ENCODE data around the gene SORCS2. TPM values are rescaled to one million over a fixed set of nuclear protein-coding genes. Genes with fewer than 3 reads are reported as not detected.

SORCS2 gene
- total RNA-seq, 4 donors from 2014 or later: 2.0 to 7.4 (median 3.6) TPM

DNA sequence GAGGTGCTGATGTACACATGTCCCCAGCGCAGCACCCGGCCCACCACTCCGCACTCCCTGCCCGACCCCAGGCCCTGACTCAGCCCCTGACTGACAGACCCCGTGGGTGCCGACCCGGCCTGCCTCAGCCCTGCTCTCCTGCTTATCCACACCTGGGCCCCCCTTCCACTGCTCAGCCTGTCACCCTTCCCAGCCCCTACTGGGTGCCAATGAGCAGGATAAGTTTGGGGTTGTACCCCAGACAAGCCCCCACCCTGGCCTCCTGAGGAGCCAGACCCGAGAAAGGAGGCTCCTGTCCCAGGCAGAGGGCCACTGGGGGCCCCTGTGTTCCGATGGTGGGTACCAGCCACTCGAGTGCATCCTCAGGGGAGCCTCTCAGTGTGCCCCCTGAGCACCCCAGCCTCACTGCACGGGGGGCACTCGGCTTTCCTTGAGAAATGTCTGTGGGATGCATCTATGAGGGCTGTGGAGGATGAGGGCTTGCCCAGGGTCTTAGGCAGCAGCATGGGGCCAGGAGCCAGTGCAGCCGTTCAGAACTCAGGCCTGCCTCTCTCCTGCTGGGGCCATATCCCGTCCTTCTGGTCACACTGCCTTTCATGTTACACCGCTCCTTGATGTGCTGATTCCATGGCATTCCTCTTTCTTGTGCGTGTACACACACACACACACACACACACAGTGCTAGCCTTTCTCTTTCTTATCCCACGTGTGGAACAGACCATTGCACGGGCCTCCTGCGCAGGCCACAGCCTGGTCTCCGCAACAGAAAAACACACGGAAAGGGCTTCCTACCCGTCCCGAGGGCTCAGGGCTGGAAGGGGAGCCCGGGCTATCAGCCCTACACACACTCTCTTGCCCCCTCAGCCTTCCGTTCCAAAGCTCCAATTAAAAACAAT lies 462.5 kb downstream of the SORCS2 start:
- H3K27me3 ChIP-seq: peaks cover 9% of the 10 kb centered on the region
- no peak overlapping the region for H3K4me3 ChIP-seq
- no peak overlapping the region for H3K27ac ChIP-seq
- H3K4me1 ChIP-seq: peaks cover 0 to 25% (median 0%) of the 10 kb centered on the region in 3 donors
- ATAC-seq: no peak
- H3K9me3 ChIP-seq: no peaks in the 10 kb centered on the region
- TF ChIP-seq EP300 (IDR thresholded peaks at IDR 0.05) (no peak), POLR2AphosphoS5 (IDR thresholded peaks at IDR 0.05) (no peak), POLR2A (IDR thresholded peaks at IDR 0.05) (no peak)
- TF ChIP-seq, protein P1, sequence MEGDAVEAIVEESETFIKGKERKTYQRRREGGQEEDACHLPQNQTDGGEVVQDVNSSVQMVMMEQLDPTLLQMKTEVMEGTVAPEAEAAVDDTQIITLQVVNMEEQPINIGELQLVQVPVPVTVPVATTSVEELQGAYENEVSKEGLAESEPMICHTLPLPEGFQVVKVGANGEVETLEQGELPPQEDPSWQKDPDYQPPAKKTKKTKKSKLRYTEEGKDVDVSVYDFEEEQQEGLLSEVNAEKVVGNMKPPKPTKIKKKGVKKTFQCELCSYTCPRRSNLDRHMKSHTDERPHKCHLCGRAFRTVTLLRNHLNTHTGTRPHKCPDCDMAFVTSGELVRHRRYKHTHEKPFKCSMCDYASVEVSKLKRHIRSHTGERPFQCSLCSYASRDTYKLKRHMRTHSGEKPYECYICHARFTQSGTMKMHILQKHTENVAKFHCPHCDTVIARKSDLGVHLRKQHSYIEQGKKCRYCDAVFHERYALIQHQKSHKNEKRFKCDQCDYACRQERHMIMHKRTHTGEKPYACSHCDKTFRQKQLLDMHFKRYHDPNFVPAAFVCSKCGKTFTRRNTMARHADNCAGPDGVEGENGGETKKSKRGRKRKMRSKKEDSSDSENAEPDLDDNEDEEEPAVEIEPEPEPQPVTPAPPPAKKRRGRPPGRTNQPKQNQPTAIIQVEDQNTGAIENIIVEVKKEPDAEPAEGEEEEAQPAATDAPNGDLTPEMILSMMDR (IDR thresholded peaks at IDR 0.05): no peak
- no peaks in the 10 kb centered on the region for H3K36me3 ChIP-seq
- 92 to 93% methylated on average over 4 to 8 of the region's 25 CpGs for WGBS, 2 donors (ENCODE audit: low coverage in 1 of 2)

DNA sequence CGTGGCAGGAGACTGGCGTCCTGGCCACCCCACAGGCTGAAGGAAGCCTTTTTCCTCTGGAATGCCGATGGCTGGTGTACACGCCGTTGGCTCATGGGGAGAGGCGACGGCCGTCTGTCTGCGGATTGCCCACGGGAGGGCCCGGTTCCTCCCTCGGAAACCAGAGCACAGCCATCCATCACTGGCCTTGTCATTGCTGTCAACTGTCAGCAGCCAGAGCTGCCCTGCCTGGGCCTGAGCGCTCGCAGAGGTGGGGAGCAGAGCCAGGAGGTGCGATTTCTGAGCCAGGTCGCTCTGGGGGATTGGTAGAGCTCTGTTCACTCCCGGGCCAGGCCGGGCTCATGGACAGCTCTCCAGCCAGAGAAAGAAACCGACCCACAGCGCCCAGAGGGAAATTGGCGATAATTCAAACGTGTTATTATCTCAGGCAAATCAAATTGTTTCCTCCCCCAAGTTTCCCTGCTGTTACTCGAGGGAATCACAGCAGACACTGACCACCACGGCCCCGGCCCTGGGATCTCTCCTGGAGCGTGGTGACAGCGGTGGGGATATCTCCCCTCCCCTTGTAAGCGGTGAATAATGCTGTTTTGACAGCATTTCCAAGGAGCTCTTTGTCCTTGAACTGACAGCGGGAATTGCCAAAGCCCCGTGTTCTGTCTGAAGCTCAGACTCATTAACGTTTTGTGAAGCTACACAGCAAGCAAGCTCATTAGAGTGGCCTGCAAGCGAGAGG lies 463.3 kb downstream of the SORCS2 start:
- no peak overlapping the region for H3K27ac ChIP-seq
- 58% methylated on average over 12 of the region's 32 CpGs; no CpG with 5 or more reads in 1 of the 2 donors for WGBS, 2 donors (ENCODE audit: low coverage in 1 of 2)
- no peak for ATAC-seq

DNA sequence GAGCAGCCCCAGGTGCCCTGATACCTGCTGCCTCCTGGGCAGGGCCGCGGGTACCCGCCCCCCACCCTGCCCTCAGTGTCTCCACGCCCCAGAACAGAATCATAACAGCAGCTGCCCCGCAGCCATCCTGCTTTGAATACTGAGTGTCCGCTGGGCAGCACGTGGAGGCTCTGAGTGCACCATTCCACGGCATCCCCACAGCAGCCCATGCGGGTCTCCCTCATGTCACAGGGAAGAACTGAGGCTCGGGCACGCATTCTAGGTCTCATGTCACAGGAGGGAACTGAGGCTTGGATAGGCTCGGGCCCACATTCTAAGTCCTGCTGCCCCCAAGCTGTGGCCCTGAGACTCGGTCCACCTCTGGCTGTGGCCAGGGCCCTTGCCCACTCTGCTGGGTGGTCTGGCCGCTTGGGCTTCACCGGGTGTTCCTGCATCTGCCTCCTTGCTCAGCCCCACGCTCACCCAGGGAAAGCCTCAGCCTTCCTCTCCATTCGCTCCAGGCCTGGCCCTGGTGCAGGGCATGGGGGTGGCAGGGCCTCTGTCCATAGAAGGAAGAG lies 464.0 kb downstream of the SORCS2 start:
- ATAC-seq: no peak
- no peak overlapping the region for H3K27ac ChIP-seq

More for the DNA sequence above, 463.3 kb downstream of the SORCS2 start:
- no peaks in the 10 kb centered on the region for H3K36me3 ChIP-seq
- no peaks in the 10 kb centered on the region for H3K9me3 ChIP-seq
- H3K4me1 ChIP-seq: peaks cover 0 to 20% (median 0%) of the 10 kb centered on the region in 3 donors
- TF ChIP-seq EP300 (IDR thresholded peaks at IDR 0.05) (no peak), POLR2A (IDR thresholded peaks at IDR 0.05) (no peak), POLR2AphosphoS5 (IDR thresholded peaks at IDR 0.05) (no peak)
- TF ChIP-seq, protein P1 (IDR thresholded peaks at IDR 0.05): no peak
- H3K27me3 ChIP-seq: peaks cover 9% of the 10 kb centered on the region
- H3K4me3 ChIP-seq: no peak overlapping the region

DNA sequence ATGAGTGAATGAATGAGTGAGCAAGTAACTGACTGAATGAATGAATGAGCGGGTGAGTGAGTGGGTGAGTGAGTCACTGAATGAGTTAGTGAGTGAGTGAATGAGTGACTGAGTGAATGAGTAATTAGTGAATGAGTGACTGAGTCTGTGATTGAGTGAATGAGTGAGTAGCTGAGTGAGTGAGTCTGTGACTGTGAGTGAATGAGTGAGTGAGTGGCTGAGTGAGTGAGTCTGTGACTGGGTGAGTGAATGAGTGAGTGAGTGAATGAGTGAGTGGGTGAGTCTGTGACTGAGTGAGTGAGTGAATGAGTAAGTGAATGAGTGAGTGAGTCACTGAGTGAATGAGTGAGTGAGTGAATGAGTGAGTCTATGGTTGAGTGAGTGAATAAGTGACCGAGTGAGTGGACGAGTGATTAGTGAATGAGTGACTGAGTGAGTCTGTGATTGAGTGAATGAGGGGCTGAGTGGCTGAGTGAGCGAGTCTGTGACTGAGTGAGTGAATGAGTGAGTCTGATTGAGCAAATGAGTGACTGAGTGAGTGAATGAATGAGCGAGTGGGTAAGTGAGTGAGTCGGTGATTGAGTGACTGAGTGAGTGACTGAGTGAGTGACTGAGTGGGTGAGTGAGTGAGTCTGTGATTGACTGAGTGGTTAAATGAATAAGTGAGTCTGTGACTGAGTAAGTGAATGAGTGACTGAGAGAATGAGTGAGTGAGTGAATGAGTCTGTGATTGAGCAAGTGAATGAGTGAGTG lies 465.4 kb downstream of the SORCS2 start:
- H3K4me1 ChIP-seq: no peaks in the 10 kb centered on the region

More for the DNA sequence above, 464.0 kb downstream of the SORCS2 start:
- peaks cover 0 to 13% (median 0%) of the 10 kb centered on the region in 3 donors for H3K4me1 ChIP-seq
- TF ChIP-seq, protein P1 (IDR thresholded peaks at IDR 0.05): no peak
- TF ChIP-seq POLR2A (IDR thresholded peaks at IDR 0.05): no peak
- no peak for TF ChIP-seq EP300 (IDR thresholded peaks at IDR 0.05)
- TF ChIP-seq POLR2AphosphoS5 (IDR thresholded peaks at IDR 0.05): no peak
- WGBS, 2 donors (ENCODE audit: low coverage in 1 of 2): no CpG with 5 or more reads among the region's 17 CpGs
- no peaks in the 10 kb centered on the region for H3K36me3 ChIP-seq
- no peak overlapping the region for H3K4me3 ChIP-seq
- H3K9me3 ChIP-seq: no peaks in the 10 kb centered on the region
- H3K27me3 ChIP-seq: peaks cover 9% of the 10 kb centered on the region

More for the DNA sequence above, 465.4 kb downstream of the SORCS2 start:
- H3K27ac ChIP-seq: no peak overlapping the region
- no peak for ATAC-seq
- no peak overlapping the region for H3K4me3 ChIP-seq
- TF ChIP-seq, protein P1 (IDR thresholded peaks at IDR 0.05): no peak
- TF ChIP-seq POLR2A (IDR thresholded peaks at IDR 0.05) (no peak), EP300 (IDR thresholded peaks at IDR 0.05) (no peak), POLR2AphosphoS5 (IDR thresholded peaks at IDR 0.05) (no peak)
- 93 to 96% methylated on average over 6 of the region's 6 CpGs for WGBS, 2 donors (ENCODE audit: low coverage in 1 of 2)
- no peaks in the 10 kb centered on the region for H3K9me3 ChIP-seq
- H3K27me3 ChIP-seq: peaks cover 9% of the 10 kb centered on the region
- H3K36me3 ChIP-seq: no peaks in the 10 kb centered on the region
